HepG2 (cell line): ENCODE results near the gene NR1H3. TPM values are rescaled to one million over a fixed set of nuclear protein-coding genes. Genes with fewer than 3 reads are reported as not detected.

Source experiments
- ARID2 ChIP-seq: sonication (generic); formaldehyde crosslinking; IDR thresholded peaks from 2 replicates; pipeline ENCODE4 v1.8.1; 2022; ENCODE audit warnings: mild to moderate bottlenecking, missing genetic modification reagents, borderline replicate concordance
- DPF2 ChIP-seq: sonication (generic); formaldehyde crosslinking; IDR thresholded peaks from 2 replicates; pipeline ENCODE4 v1.4.0; 2020; ENCODE audit warnings: mild to moderate bottlenecking, low read depth, missing genetic modification reagents, borderline replicate concordance
- ELF1 ChIP-seq: sonication (generic); formaldehyde crosslinking; IDR thresholded peaks from 2 replicates; pipeline ENCODE4 v1.4.0; 2020; ENCODE audit warnings: missing genetic modification reagents
- ETV5 ChIP-seq: IDR thresholded peaks from 2 replicates; pipeline ENCODE4 v1.6.1; 2018; ENCODE audit warnings: missing biosample characterization, missing genetic modification reagents, inconsistent platforms, borderline replicate concordance
- HMGXB4 ChIP-seq, 2 experiments: sonication (generic) in 1 of 2; formaldehyde crosslinking in 1 of 2; IDR thresholded peaks; 2 replicates each; pipeline versions ENCODE4 v1.4.0 to v1.6.1; 2018 to 2020; ENCODE audit warnings: missing genetic modification reagents in 2 of 2, borderline replicate concordance in 1 of 2, low read depth in 1 of 2, mild to moderate bottlenecking in 1 of 2, missing biosample characterization in 1 of 2
- HOXA7 ChIP-seq: sonication (generic); formaldehyde crosslinking; IDR thresholded peaks from 2 replicates; pipeline ENCODE4 v1.8.1; 2022; ENCODE audit warnings: mild to moderate bottlenecking, missing genetic modification reagents, moderate library complexity
- IKZF5 ChIP-seq: IDR thresholded peaks from 2 replicates; pipeline ENCODE4 v1.6.1; 2018; ENCODE audit warnings: missing genetic modification reagents, mild to moderate bottlenecking, missing compliant biosample characterization
- MAZ ChIP-seq, 2 experiments: sonication (generic) in 1 of 2; formaldehyde crosslinking in 1 of 2; IDR thresholded peaks; 2 replicates each; pipeline versions ENCODE4 v1.5.0 to v1.6.1; 2012 to 2020; ENCODE audit warnings: low read depth in 2 of 2, mild to moderate bottlenecking in 2 of 2, borderline replicate concordance in 1 of 2, improper control_type of control experiment in 1 of 2, low read length in 1 of 2, missing genetic modification reagents in 1 of 2, moderate library complexity in 1 of 2
- PAXIP1 ChIP-seq: sonication (generic); formaldehyde crosslinking; conservative IDR thresholded peaks from 2 replicates; pipeline ENCODE4 v1.4.0; 2020; ENCODE audit warnings: mild to moderate bottlenecking, missing genetic modification reagents, moderate library complexity
- RAD51 ChIP-seq: fragments of 450-650 bp; IDR thresholded peaks from 2 replicates; pipeline ENCODE4 v1.6.1; 2016; ENCODE audit warnings: borderline replicate concordance
- RBM39 ChIP-seq: fragments of 200-400 bp; formaldehyde crosslinking; IDR thresholded peaks from one replicate; pipeline ENCODE4 v1.6.1; 2018; ENCODE audit warnings: antibody characterized with exemption, mild to moderate bottlenecking, low read depth, low read length; ENCODE audit not compliant: poor library complexity, severe bottlenecking
- SAP130 ChIP-seq: IDR thresholded peaks from 2 replicates; pipeline ENCODE4 v1.6.1; 2016; ENCODE audit warnings: low read depth
- ZC3H13 ChIP-seq: sonication (generic); formaldehyde crosslinking; IDR thresholded peaks from 2 replicates; pipeline ENCODE4 v1.8.1; 2023; ENCODE audit warnings: mild to moderate bottlenecking, missing genetic modification reagents, moderate library complexity
- ZFX ChIP-seq: sonication (generic); formaldehyde crosslinking; IDR thresholded peaks from 2 replicates; pipeline ENCODE4 v1.4.0; 2020; ENCODE audit warnings: mild to moderate bottlenecking, low read depth, missing genetic modification reagents, moderate library complexity
- ZNF530 ChIP-seq: sonication (generic); formaldehyde crosslinking; IDR thresholded peaks from 2 replicates; pipeline ENCODE4 v1.5.0; 2020; ENCODE audit warnings: low read depth, mild to moderate bottlenecking, missing genetic modification reagents
- ZNF704 ChIP-seq: sonication (generic); formaldehyde crosslinking; IDR thresholded peaks from 2 replicates; pipeline ENCODE4 v1.8.1; 2023; ENCODE audit warnings: mild to moderate bottlenecking, inconsistent platforms, moderate library complexity, missing genetic modification reagents, borderline replicate concordance
- ZNF788 ChIP-seq: sonication (generic); formaldehyde crosslinking; IDR thresholded peaks from 2 replicates; pipeline ENCODE4 v1.5.0; 2020; ENCODE audit warnings: mild to moderate bottlenecking, missing genetic modification reagents, borderline replicate concordance
- ZSCAN21 ChIP-seq: sonication (generic); formaldehyde crosslinking; IDR thresholded peaks from 2 replicates; pipeline ENCODE4 v1.8.0; 2022; ENCODE audit warnings: mild to moderate bottlenecking, missing genetic modification reagents, moderate library complexity, borderline replicate concordance
- ZSCAN29 ChIP-seq: sonication (generic); formaldehyde crosslinking; conservative IDR thresholded peaks from 2 replicates; pipeline ENCODE4 v1.4.0; 2020; ENCODE audit warnings: mild to moderate bottlenecking, missing genetic modification reagents
- polyA plus RNA-seq, 8 experiments: library from polyadenylated mRNA; depleted of rRNA in 3 of 8; stranded (reverse) in 7 of 8; unstranded in 1 of 8; fragments of >200 nt; fragmentation: Illumina TruSeq in 4 of 8; extraction: Trizol in 4 of 8; gene quantifications; 2 replicates each; pipeline versions ENCODE4 v1.2.1 to v1.2.3, GENCODE V29; 2011 to 2016; ENCODE audit warnings: low read depth in 4 of 8, missing spikeins in 1 of 8, mixed read lengths in 1 of 8; ENCODE audit not compliant: insufficient read depth in 1 of 8
- total RNA-seq, 5 experiments: library from RNA; depleted of rRNA; stranded (reverse); fragments of >200 nt; fragmentation: Illumina TruSeq; extraction: Trizol; gene quantifications; 2 replicates each; pipeline ENCODE4 v1.2.3, GENCODE V29; 2016; ENCODE audit warnings: low read depth in 1 of 5

The NR1H3 gene
- total and polyA plus RNA-seq, 2 of the 13 experiments (the other 11 are each of a cell fraction or from before 2014, with no cell fraction given) = 41.8 to 102 TPM

- TF ChIP-seq IKZF5 (CRISPR knock-in tag) (0 out of 2 replicates have a peak, but pooled peaks have one; percentile 20), DPF2 (0 out of 2 replicates have a peak, but pooled peaks have one; percentile 18), MAZ (IDR thresholded peaks at IDR 0.05; ENCODE audit: borderline replicate concordance, low read depth, low read length) (no peak), MAZ (CRISPR knock-in tag; IDR thresholded peaks at IDR 0.05; ENCODE audit: low read depth) (peak; percentile 60), HMGXB4 (CRISPR knock-in tag; IDR thresholded peaks at IDR 0.05; ENCODE audit: borderline replicate concordance in 1 of 2, low read depth in 1 of 2) (0 out of 4 replicates have a peak, but pooled peaks of 1 of the 2 experiments have one; percentile 43), RBM39 (peak; percentile 37), RAD51 (no peak), ARID2 (CRISPR knock-in tag) (0 out of 2 replicates have a peak, but pooled peaks have one; percentile 45), ZSCAN29 (CRISPR knock-in tag) (0 out of 2 replicates have a peak, but pooled peaks have one; percentile 28), ZSCAN21 (CRISPR knock-in tag) (no peak), SAP130 (CRISPR knock-in tag) (peak; percentile 85), ZFX (CRISPR knock-in tag) (peak; percentile 8; the same call in 1 of the 2 replicates), PAXIP1 (CRISPR knock-in tag) (peak; percentile 78), ETV5 (CRISPR knock-in tag) (peak; percentile 68; the same call in 1 of the 2 replicates), HOXA7 (no peak), ZC3H13 (peak; percentile 84), ELF1 (CRISPR knock-in tag) (peak; percentile 84), ZNF530 (CRISPR knock-in tag) (no peak), ZNF704 (CRISPR knock-in tag) (no peak; the same call in 1 of the 2 replicates), ZNF788 (CRISPR knock-in tag) (peak; percentile 48; the same call in 1 of the 2 replicates)
Measured at GRCh38 chr11:47269002-47269828, 11.4 kb downstream of the NR1H3 start (continued).
